SK-N-SH treated with all-trans-retinoic acid at 6 μM for 48 hours (cell line): ENCODE measurements around the gene TEAD1.

Experiments used
- ARNTL ChIP-seq: fragments of 450-650 bp; formaldehyde crosslinking; IDR thresholded peaks from 2 replicates; pipeline ENCODE4 v1.5.0; 2020; ENCODE audit warnings: low read depth, mild to moderate bottlenecking, moderate library complexity, borderline replicate concordance
- ESRRG ChIP-seq: fragments of 250-450 bp; sonication (Bioruptor Pico); IDR thresholded peaks from 2 replicates; pipeline ENCODE4 v1.6.1; 2021; ENCODE audit warnings: mild to moderate bottlenecking
- ISL1 ChIP-seq: fragments of 250-450 bp; sonication (Bioruptor Pico); IDR thresholded peaks from 2 replicates; pipeline ENCODE4 v2.1.2; 2022; ENCODE audit warnings: mild to moderate bottlenecking, moderate library complexity
- RARB ChIP-seq: fragments of 250-450 bp; sonication (Bioruptor Pico); IDR thresholded peaks from 2 replicates; pipeline ENCODE4 v1.8.0; 2021; ENCODE audit warnings: mild to moderate bottlenecking, moderate library complexity
- SNAI2 ChIP-seq: fragments of 250-450 bp; sonication (Bioruptor Pico); IDR thresholded peaks from 2 replicates; pipeline ENCODE4 v1.5.0; 2020; ENCODE audit warnings: mild to moderate bottlenecking, moderate library complexity
- TCF4 ChIP-seq: fragments of 250-450 bp; sonication (Bioruptor Pico); IDR thresholded peaks from 2 replicates; pipeline ENCODE4 v1.8.0; 2021; ENCODE audit warnings: mild to moderate bottlenecking, moderate library complexity, borderline replicate concordance
- TOX ChIP-seq: fragments of 250-450 bp; sonication (Bioruptor Pico); IDR thresholded peaks from 2 replicates; pipeline ENCODE4 v1.8.0; 2021; ENCODE audit warnings: mild to moderate bottlenecking, moderate library complexity, borderline replicate concordance
- TF ChIP-seq, protein P1 (sequence below): fragments of 250-450 bp; sonication (Bioruptor Pico); IDR thresholded peaks from 2 replicates; pipeline ENCODE4 v1.8.0; 2020; ENCODE audit warnings: mild to moderate bottlenecking, moderate library complexity, borderline replicate concordance

DNA sequence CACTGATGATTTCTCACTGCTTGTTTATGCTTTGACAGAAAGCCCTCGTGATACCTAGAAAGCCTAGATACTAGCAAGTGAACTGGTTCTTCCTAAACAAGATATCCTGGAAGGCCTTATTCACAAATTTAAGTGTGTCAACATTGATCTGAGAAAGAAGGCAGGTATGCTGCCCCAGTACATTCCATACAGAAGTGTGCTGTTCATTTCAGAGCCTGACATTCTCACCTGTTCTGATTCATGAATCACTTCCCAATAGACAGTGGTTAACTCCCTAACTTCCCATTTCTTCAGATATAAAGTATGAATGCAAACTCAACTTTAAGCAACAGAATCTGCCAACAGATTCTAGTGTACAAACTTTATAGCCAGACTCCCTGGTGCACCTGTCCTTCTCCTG lies 319.4 kb downstream of the TEAD1 start:
- no peak for TF ChIP-seq ESRRG
- no peak for TF ChIP-seq ISL1 (CRISPR knock-in tag)
- TF ChIP-seq SNAI2 (CRISPR knock-in tag): no peak
- TF ChIP-seq TOX (CRISPR knock-in tag): no peak
- TF ChIP-seq, protein P1, sequence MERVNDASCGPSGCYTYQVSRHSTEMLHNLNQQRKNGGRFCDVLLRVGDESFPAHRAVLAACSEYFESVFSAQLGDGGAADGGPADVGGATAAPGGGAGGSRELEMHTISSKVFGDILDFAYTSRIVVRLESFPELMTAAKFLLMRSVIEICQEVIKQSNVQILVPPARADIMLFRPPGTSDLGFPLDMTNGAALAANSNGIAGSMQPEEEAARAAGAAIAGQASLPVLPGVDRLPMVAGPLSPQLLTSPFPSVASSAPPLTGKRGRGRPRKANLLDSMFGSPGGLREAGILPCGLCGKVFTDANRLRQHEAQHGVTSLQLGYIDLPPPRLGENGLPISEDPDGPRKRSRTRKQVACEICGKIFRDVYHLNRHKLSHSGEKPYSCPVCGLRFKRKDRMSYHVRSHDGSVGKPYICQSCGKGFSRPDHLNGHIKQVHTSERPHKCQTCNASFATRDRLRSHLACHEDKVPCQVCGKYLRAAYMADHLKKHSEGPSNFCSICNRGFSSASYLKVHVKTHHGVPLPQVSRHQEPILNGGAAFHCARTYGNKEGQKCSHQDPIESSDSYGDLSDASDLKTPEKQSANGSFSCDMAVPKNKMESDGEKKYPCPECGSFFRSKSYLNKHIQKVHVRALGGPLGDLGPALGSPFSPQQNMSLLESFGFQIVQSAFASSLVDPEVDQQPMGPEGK: no peak
- TF ChIP-seq TCF4 (CRISPR knock-in tag): no peak
- no peak for TF ChIP-seq RARB
- no peak for TF ChIP-seq ARNTL (CRISPR knock-in tag)
